Epidermal melanocyte (primary cell): ENCODE data around the gene GIPC1.

Experiments used
- DNase-seq: peaks from one replicate; pipeline ENCODE4 v3.0.0; 2011; ENCODE audit warnings: low spot score; ENCODE audit not compliant: insufficient read length

GIPC1 gene

GRCh38 chr19:14437578-14438140 is 58.3 kb downstream of the GIPC1 start:
- DNase-seq, result no peak

GRCh38 chr19:14435320-14436050 is 60.4 kb downstream of the GIPC1 start:
- DNase-seq, result no peak

- no peak for DNase-seq
These were observed 61.2 kb downstream of the GIPC1 start for GRCh38 chr19:14434543-14435319.

GRCh38 chr19:14433554-14434501 is 62.1 kb downstream of the GIPC1 start:
- DNase-seq, result no peak

- DNase-seq, result peak; percentile 46
These were observed 63.0 kb downstream of the GIPC1 start, which contains the start of gene PKN1 for GRCh38 chr19:14432791-14433553. Gene PKN1 (plus strand): TSS chr19:14433306. CDS start chr19:14433522, 216 bp downstream.

GRCh38 chr19:14430712-14431111 is 65.2 kb downstream of the GIPC1 start:
- DNase-seq, result no peak

- no peak for DNase-seq
These were observed 67.0 kb downstream of the GIPC1 start for GRCh38 chr19:14428882-14429416.
